MG63 (cell line): ENCODE measurements around the gene LIX1L. TPM values are rescaled to one million over a fixed set of nuclear protein-coding genes. Genes with fewer than 3 reads are reported as not detected.
A peak's percentile ranks its signal among the peaks of the same experiment; 100 is the strongest.
"Not testable (repeated sequence)": the region's sequence is repeated elsewhere in the genome, so short reads cannot be mapped to it uniquely, and the experiment has no call there.

Experiments used
- DNase-seq: peaks from one replicate; pipeline ENCODE4 v3.0.0-alpha.2; 2020
- H3K27me3 ChIP-seq: fragments of 250-450 bp; sonication (Bioruptor Pico); 2 replicates; pipeline ENCODE4 v1.5.1; 2020; ENCODE audit warnings: mild to moderate bottlenecking, moderate library complexity
- H3K36me3 ChIP-seq: fragments of 250-450 bp; sonication (Bioruptor Pico); 2 replicates; pipeline ENCODE4 v1.5.1; 2020; ENCODE audit warnings: mild to moderate bottlenecking, moderate library complexity
- H3K4me3 ChIP-seq: fragments of 250-450 bp; sonication (Bioruptor Pico); 2 replicates; pipeline ENCODE4 v1.5.1; 2020; ENCODE audit warnings: mild to moderate bottlenecking, moderate library complexity
- H3K9me3 ChIP-seq: fragments of 250-450 bp; sonication (Bioruptor Pico); 2 replicates; pipeline ENCODE4 v1.5.1; 2020; ENCODE audit warnings: mild to moderate bottlenecking, moderate library complexity
- total RNA-seq: library from RNA; depleted of rRNA; stranded (reverse); fragments of >200 nt; shearing (Covaris generic); gene quantifications from 2 replicates; pipeline ENCODE4 v1.2.3, GENCODE V29; 2014; ENCODE audit warnings: low replicate concordance

The LIX1L gene
- total RNA-seq, 1 experiment from 2014 or later: 30.0 TPM

GRCh38 chr1:145927916-145928643 is 29.7 kb downstream of the LIX1L start:
- Histone ChIP-seq H3K27me3 (no peaks in the 10 kb centered on the region), H3K9me3 (no peaks in the 10 kb centered on the region), H3K4me3 (peak overlapping the region; percentile 73), H3K36me3 (peaks cover 23% of the 10 kb centered on the region)
- no peak for DNase-seq

GRCh38 chr1:145927063-145927886 is 30.5 kb downstream of the LIX1L start, which contains the start of gene RBM8A:
TSS of gene RBM8A (minus strand) at chr1:145927484. CDS start at chr1:145927426, 58 bp downstream.
- Histone ChIP-seq H3K4me3 (peak within 1 kb of the TSS; percentile 73), H3K9me3 (no peaks in the 10 kb centered on the region), H3K36me3 (peaks cover 27% of the 10 kb centered on the region), H3K27me3 (no peaks in the 10 kb centered on the region)
- DNase-seq: peak; percentile 95

GRCh38 chr1:145926686-145927062 is 31.1 kb downstream of the LIX1L start:
- no peaks in the 10 kb centered on the region for H3K27me3 ChIP-seq
- DNase-seq: no peak
- peak overlapping the region; percentile 73 for H3K4me3 ChIP-seq
- no peaks in the 10 kb centered on the region for H3K9me3 ChIP-seq
- H3K36me3 ChIP-seq: peaks cover 28% of the 10 kb centered on the region

- H3K9me3 ChIP-seq: no peaks in the 10 kb centered on the region
- no peak for DNase-seq
- no peak overlapping the region for H3K4me3 ChIP-seq
- no peaks in the 10 kb centered on the region for H3K27me3 ChIP-seq
- peaks cover 29% of the 10 kb centered on the region for H3K36me3 ChIP-seq
Measured at GRCh38 chr1:145922266-145922665, 35.6 kb downstream of the LIX1L start.

- DNase-seq, H3K9me3 ChIP-seq, H3K4me3 ChIP-seq, H3K27me3 ChIP-seq: not testable (repeated sequence)
- peaks cover 28% of the 10 kb centered on the region for H3K36me3 ChIP-seq
Measured at GRCh38 chr1:145920297-145920696, 37.5 kb downstream of the LIX1L start.

GRCh38 chr1:145918992-145919939 is 38.6 kb downstream of the LIX1L start:
- Histone ChIP-seq H3K9me3 (no peaks in the 10 kb centered on the region), H3K36me3 (peaks cover 35% of the 10 kb centered on the region), H3K27me3 (no peaks in the 10 kb centered on the region), H3K4me3 (peak overlapping the region; percentile 98)
- peak; percentile 74 for DNase-seq

GRCh38 chr1:145918144-145918991 is 39.4 kb downstream of the LIX1L start, which contains the start of gene PEX11B:
TSS of gene PEX11B (minus strand) at chr1:145918717. CDS start at chr1:145918688, 29 bp downstream.
- peak; percentile 90 for DNase-seq
- Histone ChIP-seq H3K36me3 (peaks cover 41% of the 10 kb centered on the region), H3K9me3 (no peaks in the 10 kb centered on the region), H3K4me3 (peak within 1 kb of the TSS; percentile 98), H3K27me3 (no peaks in the 10 kb centered on the region)

GRCh38 chr1:145917595-145917994 is 40.2 kb downstream of the LIX1L start:
- DNase-seq: no peak
- Histone ChIP-seq H3K27me3 (no peaks in the 10 kb centered on the region), H3K9me3 (no peaks in the 10 kb centered on the region), H3K4me3 (peak overlapping the region; percentile 98), H3K36me3 (peaks cover 39% of the 10 kb centered on the region)

- no peaks in the 10 kb centered on the region for H3K27me3 ChIP-seq
- DNase-seq: no peak
- H3K36me3 ChIP-seq: peaks cover 37% of the 10 kb centered on the region
- no peak overlapping the region for H3K4me3 ChIP-seq
- H3K9me3 ChIP-seq: no peaks in the 10 kb centered on the region
Measured at GRCh38 chr1:145916745-145917144, 41.1 kb downstream of the LIX1L start.

GRCh38 chr1:145912128-145912641 is 45.6 kb downstream of the LIX1L start:
- no peaks in the 10 kb centered on the region for H3K9me3 ChIP-seq
- no peaks in the 10 kb centered on the region for H3K27me3 ChIP-seq
- H3K4me3 ChIP-seq: no peak overlapping the region
- H3K36me3 ChIP-seq: peaks cover 42% of the 10 kb centered on the region
- DNase-seq: no peak

GRCh38 chr1:145908653-145909052 is 49.2 kb downstream of the LIX1L start:
- no peak for DNase-seq
- Histone ChIP-seq H3K4me3 (no peak overlapping the region), H3K9me3 (no peaks in the 10 kb centered on the region), H3K27me3 (no peaks in the 10 kb centered on the region), H3K36me3 (peaks cover 19% of the 10 kb centered on the region)

- Histone ChIP-seq H3K9me3 (no peaks in the 10 kb centered on the region), H3K27me3 (no peaks in the 10 kb centered on the region), H3K4me3 (no peak overlapping the region), H3K36me3 (peaks cover 14% of the 10 kb centered on the region)
- peak; percentile 32 for DNase-seq
Measured at GRCh38 chr1:145906954-145907753, 50.7 kb downstream of the LIX1L start.

- no peaks in the 10 kb centered on the region for H3K9me3 ChIP-seq
- no peak overlapping the region for H3K4me3 ChIP-seq
- H3K36me3 ChIP-seq: no peaks in the 10 kb centered on the region
- H3K27me3 ChIP-seq: no peaks in the 10 kb centered on the region
- no peak for DNase-seq
Measured at GRCh38 chr1:145901312-145902021, 56.4 kb downstream of the LIX1L start.

- Histone ChIP-seq H3K4me3 (no peak overlapping the region), H3K9me3 (no peaks in the 10 kb centered on the region), H3K27me3 (no peaks in the 10 kb centered on the region), H3K36me3 (no peaks in the 10 kb centered on the region)
- no peak for DNase-seq
Measured at GRCh38 chr1:145898756-145899155, 59.1 kb downstream of the LIX1L start.
